Smooth muscle cell of the pulmonary artery (primary cell): ENCODE results near the gene GSE1. TPM values are rescaled to one million over a fixed set of nuclear protein-coding genes. Genes with fewer than 3 reads are reported as not detected.

Source experiments
- total RNA-seq: library from RNA; depleted of rRNA; stranded (reverse); fragments of >200 nt; gene quantifications from 2 replicates; pipeline ENCODE4 v1.2.3, GENCODE V29; 2014

The GSE1 gene
- 29.8 and 37.4 TPM in 2 replicates for total RNA-seq

GRCh38 chr16:85612801-85613603 lies at the start of gene GSE1:
Gene GSE1 (plus strand): TSS chr16:85613322. CDS start chr16:85613392, 70 bp downstream.

GRCh38 chr16:85688586-85689284 lies 75.6 kb downstream of the GSE1 start, which contains the start of gene GINS2:
Gene GINS2 (minus strand): TSS chr16:85688954. CDS start chr16:85688898, 56 bp downstream.

Other genes starting within 250 kb of the GSE1 start
- 1.2 and 2.8 TPM in 2 replicates for gene GINS2, start 75.6 kb downstream of the GSE1 start, total RNA-seq
- 1.7 and 2.9 TPM in 2 replicates for gene C16orf74, start 137.8 kb downstream of the GSE1 start, total RNA-seq
- 20.1 and 21.4 TPM in 2 replicates for gene EMC8, start 186.2 kb downstream of the GSE1 start, total RNA-seq
- gene COX4I1, start 186.4 kb downstream of the GSE1 start, total RNA-seq, result 298 and 306 TPM in 2 replicates